MM.1S (cell line): Measurements from ENCODE around the gene TMEM273.

Experiments
- EZH2 ChIP-seq: fragments of 300-600 bp; sonication (generic); optimal IDR thresholded peaks from 2 replicates; pipeline ENCODE3; 2017; ENCODE audit warnings: low read depth, mild to moderate bottlenecking, antibody characterized with exemption, low read length, mixed read lengths
- TF ChIP-seq, protein P1 (sequence below): fragments of 300-600 bp; sonication (generic); IDR thresholded peaks from 2 replicates; pipeline ENCODE4 v1.5.1; 2016; ENCODE audit warnings: antibody characterized with exemption, low read length, mixed read lengths

DNA sequence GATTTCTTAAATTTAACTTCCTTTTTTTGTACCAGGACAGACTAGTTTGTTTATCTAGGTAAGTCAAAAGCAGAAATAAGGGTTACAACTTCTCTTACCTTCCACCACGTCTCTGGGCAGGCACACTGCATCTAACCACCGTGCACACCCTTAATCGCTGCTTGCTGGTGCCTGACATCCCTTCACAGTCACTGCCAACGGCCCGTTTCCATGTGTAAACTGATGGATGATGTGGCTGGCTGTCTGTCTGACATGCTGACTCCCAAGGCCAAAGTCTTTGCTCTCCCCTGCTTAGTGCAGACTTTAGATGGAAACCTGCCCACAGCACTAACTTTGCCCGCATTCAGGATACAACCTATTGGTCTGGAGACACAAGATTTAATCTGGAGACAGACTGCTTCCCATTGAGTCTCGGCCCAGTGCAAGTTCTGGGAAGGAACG is 1.1 kb downstream of the TMEM273 start:
- TF ChIP-seq, protein P1, sequence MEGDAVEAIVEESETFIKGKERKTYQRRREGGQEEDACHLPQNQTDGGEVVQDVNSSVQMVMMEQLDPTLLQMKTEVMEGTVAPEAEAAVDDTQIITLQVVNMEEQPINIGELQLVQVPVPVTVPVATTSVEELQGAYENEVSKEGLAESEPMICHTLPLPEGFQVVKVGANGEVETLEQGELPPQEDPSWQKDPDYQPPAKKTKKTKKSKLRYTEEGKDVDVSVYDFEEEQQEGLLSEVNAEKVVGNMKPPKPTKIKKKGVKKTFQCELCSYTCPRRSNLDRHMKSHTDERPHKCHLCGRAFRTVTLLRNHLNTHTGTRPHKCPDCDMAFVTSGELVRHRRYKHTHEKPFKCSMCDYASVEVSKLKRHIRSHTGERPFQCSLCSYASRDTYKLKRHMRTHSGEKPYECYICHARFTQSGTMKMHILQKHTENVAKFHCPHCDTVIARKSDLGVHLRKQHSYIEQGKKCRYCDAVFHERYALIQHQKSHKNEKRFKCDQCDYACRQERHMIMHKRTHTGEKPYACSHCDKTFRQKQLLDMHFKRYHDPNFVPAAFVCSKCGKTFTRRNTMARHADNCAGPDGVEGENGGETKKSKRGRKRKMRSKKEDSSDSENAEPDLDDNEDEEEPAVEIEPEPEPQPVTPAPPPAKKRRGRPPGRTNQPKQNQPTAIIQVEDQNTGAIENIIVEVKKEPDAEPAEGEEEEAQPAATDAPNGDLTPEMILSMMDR: no peak
- no peak for TF ChIP-seq EZH2
